K562 (cell line): Measurements from ENCODE around the gene NME4. TPM values are rescaled to one million over a fixed set of nuclear protein-coding genes. Genes with fewer than 3 reads are reported as not detected.

Experiments used
- ATAC-seq: fragments of 200-7000 bp; cut with Tn5 transposase; 3 replicates; pipeline ENCODE4 v1.9.1; 2020; ENCODE audit warnings: moderate library complexity
- BruUV-seq: library from RNA; stranded (reverse); fragments of 400-500 nt; replicated peaks from 2 replicates; lab custom pipeline; 2021; lab: Mats Ljungman, UMichigan
- CTCF ChIA-PET: fragments of 300-600 bp; formaldehyde crosslinking; extraction: SDS; loops from one replicate; lab custom pipeline; 2021; ENCODE audit warnings: low intra/inter-chr PET ratio; lab: Yijun Ruan, JAX
- POLR2A ChIA-PET: fragments of 300-600, 350-650 bp; sonication (Branson Sonifier 250); formaldehyde crosslinking; extraction: SDS; loops from one replicate; lab custom pipeline; 2021; ENCODE audit warnings: antibody characterized with exemption, inconsistent platforms; lab: Yijun Ruan, JAX
- DNase-seq, 4 experiments: peaks; one replicate each; pipeline versions ENCODE4 v3.0.0 to v3.0.0-alpha.2; 2011 to 2018; ENCODE audit warnings: low spot score in 3 of 4, mixed read lengths in 3 of 4; ENCODE audit errors: extremely low read depth in 1 of 4
- FAIRE-seq: peaks from 2 replicates; lab custom pipeline; 2011; peaks lifted over from hg19 to GRCh38; lab: Jason Lieb, UNC
- H2AFZ ChIP-seq: 2 replicates; pipeline ENCODE4 v1.6.0; 2011; ENCODE audit warnings: low read depth, low read length, control low read depth, inconsistent platforms
- H3K27ac ChIP-seq: fragments of 200-600 bp; 3 replicates; pipeline ENCODE4 v1.8.0; 2011; ENCODE audit warnings: low read depth, mild to moderate bottlenecking, control low read depth, inconsistent platforms, low read length, moderate library complexity, mixed read lengths; ENCODE audit errors: extremely low read depth
- H3K27me3 ChIP-seq, 2 experiments: fragments of 300-600 bp in 1 of 2; 2 replicates in 1 of 2; 3 replicates in 1 of 2; pipeline versions ENCODE4 v1.6.0 to v1.8.0; 2011; ENCODE audit warnings: inconsistent platforms in 2 of 2, low read length in 2 of 2, mild to moderate bottlenecking in 1 of 2, mixed read lengths in 1 of 2, moderate library complexity in 1 of 2; ENCODE audit not compliant: control insufficient read depth in 2 of 2, insufficient read depth in 2 of 2
- H3K36me3 ChIP-seq: fragments of 300-600 bp; 3 replicates; pipeline ENCODE4 v1.8.0; 2011; ENCODE audit warnings: mild to moderate bottlenecking, low read length, inconsistent platforms; ENCODE audit not compliant: control insufficient read depth, insufficient read depth
- H3K4me1 ChIP-seq, 2 experiments: fragments of 200-600 bp in 1 of 2; replicated peaks in 1 of 2; 2 replicates in 1 of 2; 3 replicates in 1 of 2; pipeline versions ENCODE4 v1.5.1 to v1.8.0; 2011; ENCODE audit warnings: inconsistent platforms in 2 of 2, low read length in 2 of 2, mild to moderate bottlenecking in 1 of 2, mixed read lengths in 1 of 2, moderate library complexity in 1 of 2; ENCODE audit not compliant: control insufficient read depth in 2 of 2, insufficient read depth in 2 of 2
- H3K4me2 ChIP-seq: 2 replicates; pipeline ENCODE4 v1.6.1; 2011; ENCODE audit warnings: low read length, control low read depth, inconsistent platforms, mixed read lengths; ENCODE audit not compliant: insufficient read depth
- H3K4me3 ChIP-seq: fragments of 200-600 bp; sonication (generic), shearing (Covaris generic); 2 replicates; pipeline ENCODE4 v1.5.1; 2016; ENCODE audit warnings: control low read depth, inconsistent platforms
- H3K79me2 ChIP-seq: fragments of 200-600 bp; 3 replicates; pipeline ENCODE4 v1.8.0; 2011; ENCODE audit warnings: low read length, inconsistent platforms; ENCODE audit not compliant: control insufficient read depth, insufficient read depth
- H3K9ac ChIP-seq, 2 experiments: 2 replicates each; pipeline versions ENCODE4 v1.6.0 to v1.6.1; 2011; ENCODE audit warnings: low read depth in 2 of 2, low read length in 2 of 2, control low read depth in 1 of 2, inconsistent platforms in 1 of 2, mild to moderate bottlenecking in 1 of 2, mixed read lengths in 1 of 2; ENCODE audit not compliant: insufficient read depth in 1 of 2
- H3K9me1 ChIP-seq: one replicate; pipeline ENCODE4 v1.6.0; 2011; ENCODE audit warnings: inconsistent platforms, mild to moderate bottlenecking, low read length, moderate library complexity; ENCODE audit not compliant: control insufficient read depth, insufficient read depth
- H3K9me3 ChIP-seq: replicated peaks from 2 replicates; pipeline ENCODE4 v1.5.1; 2011; ENCODE audit warnings: low read depth, low read length, inconsistent platforms; ENCODE audit not compliant: control insufficient read depth, insufficient read depth
- H4K20me1 ChIP-seq: replicated peaks from 2 replicates; pipeline ENCODE4 v1.6.1; 2011; ENCODE audit warnings: low read length, inconsistent platforms, mixed read lengths; ENCODE audit not compliant: control insufficient read depth, insufficient read depth
- ARID3B ChIP-seq: fragments of 250-450 bp; sonication (Bioruptor Pico); IDR thresholded peaks from 2 replicates; pipeline ENCODE4 v1.4.0; 2020; ENCODE audit warnings: borderline replicate concordance
- CAMTA2 ChIP-seq: fragments of 250-450 bp; sonication (Bioruptor Pico); conservative IDR thresholded peaks from 2 replicates; pipeline ENCODE4 v1.5.1; 2022
- E2F8 ChIP-seq: fragments of 450-650 bp; IDR thresholded peaks from 2 replicates; pipeline ENCODE4 v1.7.1; 2018; ENCODE audit warnings: mild to moderate bottlenecking, low read depth; ENCODE audit not compliant: partially characterized antibody
- HINFP ChIP-seq: fragments of 450-650 bp; conservative IDR thresholded peaks from 2 replicates; pipeline ENCODE4 v1.6.1; 2016; ENCODE audit warnings: missing genetic modification characterization, low read depth, mild to moderate bottlenecking, control low read depth, missing compliant biosample characterization
- HLTF ChIP-seq: fragments of 450-650 bp; IDR thresholded peaks from 2 replicates; pipeline ENCODE4 v1.6.1; 2016
- MAZ ChIP-seq, 2 experiments: fragments of 450-650 bp in 1 of 2; sonication (generic) in 1 of 2; formaldehyde crosslinking; IDR thresholded peaks in 1 of 2; conservative IDR thresholded peaks in 1 of 2; 2 replicates each; pipeline versions ENCODE4 v1.4.0 to v1.5.0; 2020; ENCODE audit warnings: mild to moderate bottlenecking in 1 of 2, missing genetic modification reagents in 1 of 2
- NR2C2 ChIP-seq, 2 experiments: fragments of 200-800 bp in 1 of 2; sonication (Bioruptor generic) in 1 of 2; sonication (generic) in 1 of 2; formaldehyde crosslinking in 1 of 2; IDR thresholded peaks; 2 replicates each; pipeline versions ENCODE4 v1.6.1 to v1.8.0; 2016 to 2022; ENCODE audit warnings: mild to moderate bottlenecking in 1 of 2, missing compliant biosample characterization in 1 of 2, missing genetic modification characterization in 1 of 2, missing genetic modification reagents in 1 of 2
- RBM39 ChIP-seq: fragments of 200-400 bp; formaldehyde crosslinking; optimal IDR thresholded peaks from 2 replicates; pipeline ENCODE3; 2018; ENCODE audit warnings: low read depth, low read length
- TFAP4 ChIP-seq: sonication (generic); formaldehyde crosslinking; IDR thresholded peaks from 2 replicates; pipeline ENCODE4 v1.8.0; 2022; ENCODE audit warnings: missing genetic modification reagents, mild to moderate bottlenecking, moderate library complexity, borderline replicate concordance
- ZBED1 ChIP-seq: IDR thresholded peaks from 2 replicates; pipeline ENCODE4 v1.6.1; 2014
- ZFP91 ChIP-seq: sonication (generic); formaldehyde crosslinking; IDR thresholded peaks from 2 replicates; pipeline ENCODE4 v1.8.0; 2022; ENCODE audit warnings: mild to moderate bottlenecking, missing genetic modification reagents
- ZNF134 ChIP-seq: fragments of 250-450 bp; sonication (Bioruptor Pico); conservative IDR thresholded peaks from 2 replicates; pipeline ENCODE4 v1.4.0; 2020
- ZNF24 ChIP-seq: fragments of 450-650 bp; IDR thresholded peaks from 2 replicates; pipeline ENCODE4 v1.6.1; 2016
- ZNF311 ChIP-seq: fragments of 250-450 bp; sonication (Bioruptor Pico); IDR thresholded peaks from 2 replicates; pipeline ENCODE4 v1.4.0; 2020; ENCODE audit warnings: mild to moderate bottlenecking, moderate library complexity
- ZNF384 ChIP-seq: IDR thresholded peaks from 2 replicates; pipeline ENCODE4 v1.6.1; 2012; ENCODE audit warnings: low read depth, low read length, improper control_type of control experiment
- WGBS: fragments of 100-300 bp; shearing (Covaris generic); methylation state at CpG from one replicate; pipeline ENCODE4 v1.1.6; 2016; ENCODE audit warnings: low coverage, mixed read lengths; ENCODE audit not compliant: insufficient coverage; ENCODE audit errors: missing lambda C conversion rate; 5-methylcytosine and 5-hydroxymethylcytosine counted together
- in situ Hi-C: fragments of 300-500 bp; cut with MboI; formaldehyde crosslinking; loops from 4 replicates; pipeline ENCODE4 v1.15.0; 2018; ENCODE audit warnings: inconsistent platforms, mixed read lengths
- intact Hi-C: fragments of 100-400 bp; cut with micrococcal nuclease; formaldehyde crosslinking; loops from 2 replicates; pipeline ENCODE4 v1.14.2; 2022
- polyA plus RNA-seq, 8 experiments: library from polyadenylated mRNA; depleted of rRNA in 4 of 8; stranded (reverse) in 5 of 8; unstranded in 3 of 8; fragments of >200 nt; fragmentation: Nextera tagmentation in 2 of 8; fragmentation: Illumina TruSeq in 1 of 8; extraction: Ambion mirVana in 2 of 8; extraction: Trizol in 1 of 8; gene quantifications; 2 replicates each; pipeline versions ENCODE4 v1.2.1 to v1.2.3, GENCODE V29; 2011 to 2014; ENCODE audit warnings: inconsistent platforms in 1 of 8, missing spikeins in 1 of 8
- total RNA-seq, 7 experiments: library from RNA; depleted of rRNA in 6 of 7; stranded (reverse); fragments of >200 nt in 6 of 7; fragmentation: Illumina TruSeq in 2 of 7; extraction: Trizol in 2 of 7; gene quantifications; 2 replicates each; pipeline versions ENCODE4 v1.2.1 to v1.2.3, GENCODE V29; 2011 to 2021; ENCODE audit warnings: low replicate concordance in 1 of 7

Gene NME4
- total and polyA plus RNA-seq, 9 of the 15 experiments (the other 6 are each of a cell fraction or from before 2014, with no cell fraction given) = 15.4 to 264 (median 139) TPM

- Histone ChIP-seq H3K9me1 (no peaks in the 10 kb centered on the region), H3K79me2 (peaks cover 8% of the 10 kb centered on the region; the same call in 2 of the 3 replicates), H3K4me1 (peaks cover 7 to 19% of the 10 kb centered on the region in 2 experiments; a peak in 3 of 5 replicates), H3K9ac (no peak overlapping the region), H2AFZ (no peak overlapping the region), H3K27me3 (no peaks in the 10 kb centered on the region), H3K27ac (no peak overlapping the region), H3K4me2 (no peak overlapping the region), H3K9me3 (no peaks in the 10 kb centered on the region), H3K4me3 (no peak overlapping the region), H4K20me1 (no peaks in the 10 kb centered on the region), H3K36me3 (no peaks in the 10 kb centered on the region; the same call in 2 of the 3 replicates)
- POLR2A ChIA-PET = interaction anchor here (0.6 to 1.2 kb wide), 2 partner anchors 14 to 16 kb away, joined by 3 to 4 read pairs; no protein-coding TSS in a partner anchor
- intact Hi-C loops = no loop called here
- no peak for DNase-seq
- BruUV-seq = no TSS peak
- CTCF ChIA-PET = no interaction called here
- FAIRE-seq = no peak
- ATAC-seq = no peak
- 92% methylated on average over 7 of the region's 7 CpGs for WGBS
- in situ Hi-C loops = no loop called here
- TF ChIP-seq TFAP4 (CRISPR knock-in tag) (no peak), ZFP91 (no peak), ZNF134 (no peak), CAMTA2 (no peak), ZNF311 (CRISPR knock-in tag) (no peak), E2F8 (no peak), ZNF384 (no peak), ZBED1 (no peak), RBM39 (no peak), ARID3B (CRISPR knock-in tag) (no peak), HINFP (tag) (no peak), MAZ (CRISPR knock-in tag; conservative IDR thresholded peaks at IDR 0.05 in 1 of 2, IDR thresholded peaks at IDR 0.05 in 1 of 2) (no peak), NR2C2 (CRISPR knock-in tag; IDR thresholded peaks at IDR 0.05) (no peak), NR2C2 (tag; IDR thresholded peaks at IDR 0.05) (no peak), HLTF (no peak), ZNF24 (no peak)
Measured at GRCh38 chr16:430904-431303, 33.9 kb downstream of the NME4 start.
